GM08714 (cell line): ENCODE measurements around the gene MROH8.
"Not testable (repeated sequence)": the region's sequence is repeated elsewhere in the genome, so short reads cannot be mapped to it uniquely, and the experiment has no call there.

Source experiments
- H3K4me3 ChIP-seq: fragments of 200-500 bp; sonication (Bioruptor generic); 2 replicates; pipeline ENCODE4 v1.5.1; 2014; ENCODE audit warnings: mild to moderate bottlenecking, low read length, inconsistent platforms
- ZNF274 ChIP-seq: IDR thresholded peaks from 2 replicates; pipeline ENCODE4 v1.6.1; 2012; ENCODE audit warnings: mild to moderate bottlenecking, low read depth, low read length

MROH8 gene

GRCh38 chr20:37154684-37155298, 24.6 kb downstream of the MROH8 start:
- TF ChIP-seq ZNF274: no peak
- no peak overlapping the region for H3K4me3 ChIP-seq

DNA sequence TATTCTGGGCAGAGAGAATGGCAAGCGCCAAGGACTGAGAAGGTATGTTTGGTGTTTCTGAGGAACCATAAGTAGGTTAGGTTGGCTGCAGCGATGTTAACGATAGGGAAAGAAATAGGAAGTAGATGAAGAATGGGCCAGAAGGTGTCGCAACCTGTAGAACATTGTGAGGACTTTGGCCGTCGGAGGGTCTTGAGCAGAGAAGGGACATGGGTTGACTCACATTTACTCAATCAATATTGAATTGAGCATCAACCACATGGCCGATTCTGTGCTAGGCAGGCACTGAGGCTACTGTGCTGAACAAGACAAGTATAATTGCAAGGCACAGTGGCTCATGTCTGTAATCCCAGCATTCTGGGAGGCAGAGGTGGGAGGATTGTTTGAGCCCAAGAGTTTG, 27.1 kb downstream of the MROH8 start:
- no peak for TF ChIP-seq ZNF274
- no peak overlapping the region for H3K4me3 ChIP-seq

GRCh38 chr20:37151529-37151928, 27.8 kb downstream of the MROH8 start:
- TF ChIP-seq ZNF274: no peak
- H3K4me3 ChIP-seq: no peak overlapping the region

DNA sequence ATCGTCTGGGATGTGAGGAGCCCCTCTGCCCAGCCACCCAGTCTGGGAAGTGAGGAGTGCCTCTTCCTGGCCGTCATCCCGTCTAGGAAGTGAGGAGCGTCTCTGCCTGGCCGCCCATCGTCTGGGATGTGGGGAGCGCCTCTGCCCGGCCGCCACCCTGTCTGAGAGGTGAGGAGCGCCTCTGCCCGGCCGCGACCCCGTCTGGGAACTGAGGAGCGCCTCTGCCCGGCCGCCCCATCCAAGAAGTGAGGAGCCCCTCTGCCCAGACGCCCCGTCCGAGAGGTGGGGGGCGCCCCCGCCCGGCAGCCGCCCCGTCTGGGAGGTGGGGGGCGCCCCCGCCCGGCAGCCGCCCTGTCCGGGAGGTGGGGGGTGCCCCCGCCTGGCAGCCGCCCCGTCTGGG, 28.5 kb downstream of the MROH8 start:
- H3K4me3 ChIP-seq: not testable (repeated sequence)

DNA sequence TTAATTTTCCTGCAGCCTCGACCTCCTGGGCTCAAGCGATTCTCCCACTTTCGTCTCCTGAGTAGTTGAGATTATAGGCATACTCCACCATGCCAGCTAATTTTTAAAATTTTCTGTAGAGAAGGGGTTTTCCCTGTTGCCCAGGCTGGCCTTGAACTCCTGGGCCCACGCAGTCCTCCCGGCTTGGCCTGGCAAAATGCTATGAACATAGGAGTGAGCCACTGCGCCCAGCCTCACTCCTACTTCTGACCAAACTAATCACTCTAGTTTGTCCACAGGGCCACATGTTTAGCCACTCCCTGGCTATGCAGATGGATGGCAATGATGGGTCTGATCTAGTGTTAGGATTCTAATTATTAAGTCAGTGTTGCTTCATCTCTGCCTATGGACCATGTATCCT, 32.1 kb downstream of the MROH8 start:
- no peak for TF ChIP-seq ZNF274
- no peak overlapping the region for H3K4me3 ChIP-seq

- no peak for TF ChIP-seq ZNF274
These were observed 34.4 kb downstream of the MROH8 start for GRCh38 chr20:37144856-37145404.

GRCh38 chr20:37142708-37143107, 36.6 kb downstream of the MROH8 start:
- no peak for TF ChIP-seq ZNF274
- H3K4me3 ChIP-seq: no peak overlapping the region

More at GRCh38 chr20:37144856-37145404, 34.4 kb downstream of the MROH8 start:
- no peak overlapping the region for H3K4me3 ChIP-seq

- no peak overlapping the region for H3K4me3 ChIP-seq
- TF ChIP-seq ZNF274: no peak
These were observed 41.8 kb downstream of the MROH8 start for GRCh38 chr20:37137547-37137946.

DNA sequence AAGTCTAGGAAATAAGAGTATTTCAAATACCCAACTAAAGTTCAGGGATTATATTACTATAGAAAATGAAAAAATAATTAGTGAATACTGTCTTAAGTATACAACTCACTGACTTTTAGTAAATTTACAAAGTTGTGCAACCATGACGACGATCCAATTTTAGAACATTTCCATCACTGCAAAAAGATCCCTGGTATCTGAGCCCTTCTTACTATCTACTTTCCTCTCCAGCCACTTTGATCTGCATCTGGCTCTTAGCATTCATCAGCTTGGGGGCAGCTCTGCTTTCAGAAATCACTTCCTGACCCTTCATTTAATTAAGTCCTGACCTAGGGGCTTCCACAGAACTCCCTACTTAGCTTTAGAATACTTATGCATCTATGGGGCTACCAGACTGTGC, 45.4 kb downstream of the MROH8 start:
- H3K4me3 ChIP-seq: no peak overlapping the region
- TF ChIP-seq ZNF274: no peak

GRCh38 chr20:37131486-37131885, 47.9 kb downstream of the MROH8 start:
- TF ChIP-seq ZNF274: no peak
- no peak overlapping the region for H3K4me3 ChIP-seq

- H3K4me3 ChIP-seq: no peak overlapping the region
- no peak for TF ChIP-seq ZNF274
These were observed 50.5 kb downstream of the MROH8 start for GRCh38 chr20:37128803-37129202.

DNA sequence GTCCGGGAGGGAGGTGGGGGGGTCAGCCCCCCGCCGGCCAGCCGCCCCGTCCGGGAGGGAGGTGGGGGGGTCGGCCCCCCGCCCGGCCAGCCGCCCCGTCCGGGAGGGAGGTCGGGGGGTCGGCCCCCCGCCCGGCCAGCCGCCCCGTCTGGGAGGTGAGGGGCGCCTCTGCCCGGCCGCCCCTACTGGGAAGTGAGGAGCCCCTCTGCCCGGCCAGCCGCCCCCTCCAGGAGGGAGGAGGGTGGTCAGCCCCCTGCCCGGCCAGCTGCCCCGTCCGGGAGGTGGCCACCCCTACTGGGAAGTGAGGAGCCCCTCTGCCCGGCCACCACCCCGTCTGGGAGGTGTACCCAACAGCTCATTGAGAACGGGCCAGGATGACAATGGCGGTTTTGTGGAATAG, 53.1 kb downstream of the MROH8 start:
- not testable (repeated sequence) for H3K4me3 ChIP-seq

GRCh38 chr20:37123441-37123840, 55.9 kb downstream of the MROH8 start:
- TF ChIP-seq ZNF274: no peak
- no peak overlapping the region for H3K4me3 ChIP-seq

- H3K4me3 ChIP-seq: no peak overlapping the region
- no peak for TF ChIP-seq ZNF274
These were observed 58.9 kb downstream of the MROH8 start for GRCh38 chr20:37120497-37120896.

DNA sequence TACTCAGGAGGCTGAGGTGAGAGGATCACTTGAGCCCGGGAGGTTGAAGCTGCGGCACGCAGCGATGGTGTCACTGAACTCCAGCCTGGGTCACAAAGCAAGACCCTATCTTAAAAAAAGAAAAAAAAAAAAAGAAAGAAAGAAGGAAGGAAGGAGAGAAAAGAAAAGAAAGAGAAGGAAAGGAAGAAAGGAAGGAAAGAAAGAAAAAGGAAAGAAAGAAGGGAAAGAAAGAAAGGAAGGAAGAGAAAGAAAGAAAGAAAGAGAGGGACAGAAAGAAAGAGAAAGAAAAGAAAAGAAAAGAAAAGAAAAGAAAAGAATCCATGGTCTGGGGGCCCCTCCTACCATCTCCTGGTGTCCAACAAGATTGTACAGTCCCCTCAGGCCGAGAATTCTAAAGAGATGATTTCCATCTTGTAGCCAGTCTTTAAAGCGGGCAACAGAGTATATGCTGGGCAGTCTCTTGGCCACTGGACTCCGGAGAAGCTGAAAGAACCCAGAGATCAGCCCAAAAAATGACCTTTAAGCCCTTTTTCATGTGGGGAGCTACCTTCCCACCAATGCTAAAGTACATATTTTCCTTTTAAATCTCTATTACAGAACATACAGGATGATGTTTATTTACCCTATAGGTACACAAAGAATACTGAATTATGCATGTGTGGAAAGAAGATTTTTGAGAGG, 59.9 kb downstream of the MROH8 start:
- TF ChIP-seq ZNF274: no peak
- no peak overlapping the region for H3K4me3 ChIP-seq

GRCh38 chr20:37114012-37114411, 65.3 kb downstream of the MROH8 start:
- TF ChIP-seq ZNF274: no peak

More at GRCh38 chr20:37114012-37114411, 65.3 kb downstream of the MROH8 start:
- no peak overlapping the region for H3K4me3 ChIP-seq
